ENCODE measurements around the gene KRT6C. TPM values are rescaled to one million over a fixed set of nuclear protein-coding genes. Genes with fewer than 3 reads are reported as not detected.

The KRT6C gene
- total RNA-seq, 1 donor from 2014 or later, result not detected

- Histone ChIP-seq H3K27ac (ENCODE audit: low read depth, low read length) (no peak overlapping the region), H3K36me3 (ENCODE audit: control insufficient read depth in 3 of 3, insufficient read depth in 3 of 3, low read length in 3 of 3) (no peaks in the 10 kb centered on the region), H3K27me3 (ENCODE audit: control insufficient read depth in 3 of 3, insufficient read depth in 3 of 3, low read length in 3 of 3) (peaks cover 0 to 42% (median 27%) of the 10 kb centered on the region in 3 donors), H3K4me3 (ENCODE audit: low read length in 3 of 3) (no peak overlapping the region), H3K4me1 (ENCODE audit: control insufficient read depth in 3 of 3, insufficient read depth in 3 of 3, low read length in 3 of 3) (no peaks in the 10 kb centered on the region), H3K9ac (ENCODE audit: low read depth in 1 of 3, low read length in 3 of 3) (no peak overlapping the region), H3K9me3 (ENCODE audit: control insufficient read depth in 3 of 3, low read length in 3 of 3) (no peaks in the 10 kb centered on the region)
Observed at GRCh38 chr12:52444647-52445595, 28.7 kb downstream of the KRT6C start.

- no peaks in the 10 kb centered on the region for H3K36me3 ChIP-seq (ENCODE audit: control insufficient read depth in 3 of 3, insufficient read depth in 3 of 3, low read length in 3 of 3)
- no peaks in the 10 kb centered on the region for H3K4me1 ChIP-seq (ENCODE audit: control insufficient read depth in 3 of 3, insufficient read depth in 3 of 3, low read length in 3 of 3)
- no peak overlapping the region for H3K4me3 ChIP-seq (ENCODE audit: low read length in 3 of 3)
- H3K9ac ChIP-seq (ENCODE audit: low read depth in 1 of 3, low read length in 3 of 3), result no peak overlapping the region
- no peaks in the 10 kb centered on the region for H3K9me3 ChIP-seq (ENCODE audit: control insufficient read depth in 3 of 3, low read length in 3 of 3)
- H3K27ac ChIP-seq (ENCODE audit: low read depth, low read length), result no peak overlapping the region
- H3K27me3 ChIP-seq (ENCODE audit: control insufficient read depth in 3 of 3, insufficient read depth in 3 of 3, low read length in 3 of 3), result peaks cover 0 to 47% (median 35%) of the 10 kb centered on the region in 3 donors
Observed at GRCh38 chr12:52443966-52444365, 29.6 kb downstream of the KRT6C start.

- Histone ChIP-seq H3K36me3 (ENCODE audit: control insufficient read depth in 3 of 3, insufficient read depth in 3 of 3, low read length in 3 of 3) (no peaks in the 10 kb centered on the region), H3K27ac (ENCODE audit: low read depth, low read length) (no peak overlapping the region), H3K9ac (ENCODE audit: low read depth in 1 of 3, low read length in 3 of 3) (no peak overlapping the region), H3K27me3 (ENCODE audit: control insufficient read depth in 3 of 3, insufficient read depth in 3 of 3, low read length in 3 of 3) (peaks cover 0 to 49% (median 35%) of the 10 kb centered on the region in 3 donors), H3K4me1 (ENCODE audit: control insufficient read depth in 3 of 3, insufficient read depth in 3 of 3, low read length in 3 of 3) (no peaks in the 10 kb centered on the region), H3K9me3 (ENCODE audit: control insufficient read depth in 3 of 3, low read length in 3 of 3) (no peaks in the 10 kb centered on the region), H3K4me3 (ENCODE audit: low read length in 3 of 3) (no peak overlapping the region)
Observed at GRCh38 chr12:52442600-52443061, 31.0 kb downstream of the KRT6C start.

- no peak overlapping the region for H3K9ac ChIP-seq (ENCODE audit: low read depth in 1 of 3, low read length in 3 of 3)
- H3K36me3 ChIP-seq (ENCODE audit: control insufficient read depth in 3 of 3, insufficient read depth in 3 of 3, low read length in 3 of 3), result no peaks in the 10 kb centered on the region
- H3K27me3 ChIP-seq (ENCODE audit: control insufficient read depth in 3 of 3, insufficient read depth in 3 of 3, low read length in 3 of 3), result peaks cover 0 to 46% (median 32%) of the 10 kb centered on the region in 3 donors
- no peaks in the 10 kb centered on the region for H3K4me1 ChIP-seq (ENCODE audit: control insufficient read depth in 3 of 3, insufficient read depth in 3 of 3, low read length in 3 of 3)
- H3K4me3 ChIP-seq (ENCODE audit: low read length in 3 of 3), result no peak overlapping the region
- H3K27ac ChIP-seq (ENCODE audit: low read depth, low read length), result no peak overlapping the region
- no peaks in the 10 kb centered on the region for H3K9me3 ChIP-seq (ENCODE audit: control insufficient read depth in 3 of 3, low read length in 3 of 3)
Observed at GRCh38 chr12:52441320-52441911, 32.2 kb downstream of the KRT6C start.

GRCh38 chr12:52440821-52441319 is 32.7 kb downstream of the KRT6C start:
- no peak overlapping the region for H3K4me3 ChIP-seq (ENCODE audit: low read length in 3 of 3)
- no peaks in the 10 kb centered on the region for H3K4me1 ChIP-seq (ENCODE audit: control insufficient read depth in 3 of 3, insufficient read depth in 3 of 3, low read length in 3 of 3)
- H3K9me3 ChIP-seq (ENCODE audit: control insufficient read depth in 3 of 3, low read length in 3 of 3), result no peaks in the 10 kb centered on the region
- peaks cover 0 to 48% (median 36%) of the 10 kb centered on the region in 3 donors for H3K27me3 ChIP-seq (ENCODE audit: control insufficient read depth in 3 of 3, insufficient read depth in 3 of 3, low read length in 3 of 3)
- H3K27ac ChIP-seq (ENCODE audit: low read depth, low read length), result no peak overlapping the region
- no peak overlapping the region for H3K9ac ChIP-seq (ENCODE audit: low read depth in 1 of 3, low read length in 3 of 3)
- H3K36me3 ChIP-seq (ENCODE audit: control insufficient read depth in 3 of 3, insufficient read depth in 3 of 3, low read length in 3 of 3), result no peaks in the 10 kb centered on the region

- Histone ChIP-seq H3K9ac (ENCODE audit: low read depth in 1 of 3, low read length in 3 of 3) (no peak overlapping the region), H3K4me3 (ENCODE audit: low read length in 3 of 3) (no peak overlapping the region), H3K4me1 (ENCODE audit: control insufficient read depth in 3 of 3, insufficient read depth in 3 of 3, low read length in 3 of 3) (no peaks in the 10 kb centered on the region), H3K36me3 (ENCODE audit: control insufficient read depth in 3 of 3, insufficient read depth in 3 of 3, low read length in 3 of 3) (no peaks in the 10 kb centered on the region), H3K27me3 (ENCODE audit: control insufficient read depth in 3 of 3, insufficient read depth in 3 of 3, low read length in 3 of 3) (peaks cover 4 to 48% (median 40%) of the 10 kb centered on the region in 3 donors), H3K9me3 (ENCODE audit: control insufficient read depth in 3 of 3, low read length in 3 of 3) (no peaks in the 10 kb centered on the region), H3K27ac (ENCODE audit: low read depth, low read length) (no peak overlapping the region)
Observed at GRCh38 chr12:52439845-52440244, 33.8 kb downstream of the KRT6C start.

GRCh38 chr12:52439420-52439819 is 34.2 kb downstream of the KRT6C start:
- H3K27me3 ChIP-seq (ENCODE audit: control insufficient read depth in 3 of 3, insufficient read depth in 3 of 3, low read length in 3 of 3), result peaks cover 8 to 47% (median 42%) of the 10 kb centered on the region in 3 donors
- no peaks in the 10 kb centered on the region for H3K4me1 ChIP-seq (ENCODE audit: control insufficient read depth in 3 of 3, insufficient read depth in 3 of 3, low read length in 3 of 3)
- H3K9ac ChIP-seq (ENCODE audit: low read depth in 1 of 3, low read length in 3 of 3), result no peak overlapping the region
- H3K36me3 ChIP-seq (ENCODE audit: control insufficient read depth in 3 of 3, insufficient read depth in 3 of 3, low read length in 3 of 3), result no peaks in the 10 kb centered on the region
- H3K9me3 ChIP-seq (ENCODE audit: control insufficient read depth in 3 of 3, low read length in 3 of 3), result no peaks in the 10 kb centered on the region
- H3K27ac ChIP-seq (ENCODE audit: low read depth, low read length), result no peak overlapping the region
- no peak overlapping the region for H3K4me3 ChIP-seq (ENCODE audit: low read length in 3 of 3)

- Histone ChIP-seq H3K4me1 (ENCODE audit: control insufficient read depth in 3 of 3, insufficient read depth in 3 of 3, low read length in 3 of 3) (no peaks in the 10 kb centered on the region), H3K27me3 (ENCODE audit: control insufficient read depth in 3 of 3, insufficient read depth in 3 of 3, low read length in 3 of 3) (peaks cover 16 to 51% (median 45%) of the 10 kb centered on the region in 3 donors), H3K4me3 (ENCODE audit: low read length in 3 of 3) (no peak overlapping the region), H3K27ac (ENCODE audit: low read depth, low read length) (no peak overlapping the region), H3K36me3 (ENCODE audit: control insufficient read depth in 3 of 3, insufficient read depth in 3 of 3, low read length in 3 of 3) (no peaks in the 10 kb centered on the region), H3K9ac (ENCODE audit: low read depth in 1 of 3, low read length in 3 of 3) (no peak overlapping the region), H3K9me3 (ENCODE audit: control insufficient read depth in 3 of 3, low read length in 3 of 3) (no peaks in the 10 kb centered on the region)
Observed at GRCh38 chr12:52438305-52439301, 35.0 kb downstream of the KRT6C start.

GRCh38 chr12:52437508-52437907 is 36.1 kb downstream of the KRT6C start:
- Histone ChIP-seq H3K27me3 (ENCODE audit: control insufficient read depth in 3 of 3, insufficient read depth in 3 of 3, low read length in 3 of 3) (peaks cover 23 to 55% (median 48%) of the 10 kb centered on the region in 3 donors), H3K9ac (ENCODE audit: low read depth in 1 of 3, low read length in 3 of 3) (no peak overlapping the region), H3K4me3 (ENCODE audit: low read length in 3 of 3) (no peak overlapping the region), H3K9me3 (ENCODE audit: control insufficient read depth in 3 of 3, low read length in 3 of 3) (no peaks in the 10 kb centered on the region), H3K27ac (ENCODE audit: low read depth, low read length) (no peak overlapping the region), H3K36me3 (ENCODE audit: control insufficient read depth in 3 of 3, insufficient read depth in 3 of 3, low read length in 3 of 3) (no peaks in the 10 kb centered on the region), H3K4me1 (ENCODE audit: control insufficient read depth in 3 of 3, insufficient read depth in 3 of 3, low read length in 3 of 3) (no peaks in the 10 kb centered on the region)

Measured in skeletal muscle tissue (tissue), 4 donors.